ENCODE data around the gene ZNF512B. TPM values are rescaled to one million over a fixed set of nuclear protein-coding genes. Genes with fewer than 3 reads are reported as not detected.

The ZNF512B gene
- total RNA-seq, 1 donor from 2014 or later, result 37.2 TPM

GRCh38 chr20:64001607-64002011, 31.9 kb upstream of the ZNF512B start:
- H3K4me1 Mint-ChIP-seq (ENCODE audit: low read depth), result no peaks in the 10 kb centered on the region

GRCh38 chr20:64000906-64001305, 31.2 kb upstream of the ZNF512B start:
- DNase-seq (ENCODE audit: low spot score), result no peak
- Mint-ChIP-seq H3K27ac (ENCODE audit: unreplicated experiment) (no peak overlapping the region), H3K4me1 (ENCODE audit: low read depth) (no peaks in the 10 kb centered on the region)

More at GRCh38 chr20:64001607-64002011, 31.9 kb upstream of the ZNF512B start:
- Mint-ChIP-seq H3K27me3 (ENCODE audit: low read depth) (no peaks in the 10 kb centered on the region), H3K4me3 (ENCODE audit: unreplicated experiment) (no peak overlapping the region), H3K27ac (ENCODE audit: unreplicated experiment) (no peak overlapping the region), H3K9me3 (ENCODE audit: low read depth) (no peaks in the 10 kb centered on the region), H3K36me3 (ENCODE audit: low read depth) (peaks cover 29% of the 10 kb centered on the region)
- DNase-seq (ENCODE audit: low spot score), result no peak
- no peak for TF ChIP-seq CTCF (IDR thresholded peaks at IDR 0.05)

DNA sequence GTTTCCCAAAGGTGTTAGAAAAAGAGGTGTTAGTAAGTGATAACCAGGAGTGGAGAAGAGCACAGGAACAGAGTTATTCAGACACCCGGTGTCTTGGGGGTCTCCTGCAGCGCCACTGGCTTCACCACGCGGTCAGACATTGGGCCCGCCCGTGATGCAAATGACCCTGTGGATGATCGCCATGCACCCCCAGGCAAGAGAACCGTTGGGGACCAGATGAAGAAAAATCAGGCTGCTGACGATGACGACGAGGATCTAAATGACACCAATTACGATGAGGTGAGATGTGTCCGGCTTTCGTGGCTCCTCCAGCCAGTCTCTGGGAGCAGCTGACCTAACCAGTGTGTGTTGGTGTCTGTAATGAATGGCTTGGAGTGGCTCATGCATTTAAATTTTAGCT, 13.2 kb upstream of the ZNF512B start:
- Mint-ChIP-seq H3K4me3 (ENCODE audit: unreplicated experiment) (peak overlapping the region; percentile 40), H3K9me3 (ENCODE audit: low read depth) (no peaks in the 10 kb centered on the region), H3K27me3 (ENCODE audit: low read depth) (no peaks in the 10 kb centered on the region), H3K27ac (ENCODE audit: unreplicated experiment) (no peak overlapping the region), H3K4me1 (ENCODE audit: low read depth) (peaks cover 34% of the 10 kb centered on the region), H3K36me3 (ENCODE audit: low read depth) (peaks cover 15% of the 10 kb centered on the region)
- TF ChIP-seq CTCF (IDR thresholded peaks at IDR 0.05), result no peak
- DNase-seq (ENCODE audit: low spot score), result no peak

More at GRCh38 chr20:64000906-64001305, 31.2 kb upstream of the ZNF512B start:
- Mint-ChIP-seq H3K4me3 (ENCODE audit: unreplicated experiment) (no peak overlapping the region), H3K27me3 (ENCODE audit: low read depth) (no peaks in the 10 kb centered on the region), H3K36me3 (ENCODE audit: low read depth) (peaks cover 29% of the 10 kb centered on the region), H3K9me3 (ENCODE audit: low read depth) (no peaks in the 10 kb centered on the region)
- TF ChIP-seq CTCF (IDR thresholded peaks at IDR 0.05), result no peak

DNA sequence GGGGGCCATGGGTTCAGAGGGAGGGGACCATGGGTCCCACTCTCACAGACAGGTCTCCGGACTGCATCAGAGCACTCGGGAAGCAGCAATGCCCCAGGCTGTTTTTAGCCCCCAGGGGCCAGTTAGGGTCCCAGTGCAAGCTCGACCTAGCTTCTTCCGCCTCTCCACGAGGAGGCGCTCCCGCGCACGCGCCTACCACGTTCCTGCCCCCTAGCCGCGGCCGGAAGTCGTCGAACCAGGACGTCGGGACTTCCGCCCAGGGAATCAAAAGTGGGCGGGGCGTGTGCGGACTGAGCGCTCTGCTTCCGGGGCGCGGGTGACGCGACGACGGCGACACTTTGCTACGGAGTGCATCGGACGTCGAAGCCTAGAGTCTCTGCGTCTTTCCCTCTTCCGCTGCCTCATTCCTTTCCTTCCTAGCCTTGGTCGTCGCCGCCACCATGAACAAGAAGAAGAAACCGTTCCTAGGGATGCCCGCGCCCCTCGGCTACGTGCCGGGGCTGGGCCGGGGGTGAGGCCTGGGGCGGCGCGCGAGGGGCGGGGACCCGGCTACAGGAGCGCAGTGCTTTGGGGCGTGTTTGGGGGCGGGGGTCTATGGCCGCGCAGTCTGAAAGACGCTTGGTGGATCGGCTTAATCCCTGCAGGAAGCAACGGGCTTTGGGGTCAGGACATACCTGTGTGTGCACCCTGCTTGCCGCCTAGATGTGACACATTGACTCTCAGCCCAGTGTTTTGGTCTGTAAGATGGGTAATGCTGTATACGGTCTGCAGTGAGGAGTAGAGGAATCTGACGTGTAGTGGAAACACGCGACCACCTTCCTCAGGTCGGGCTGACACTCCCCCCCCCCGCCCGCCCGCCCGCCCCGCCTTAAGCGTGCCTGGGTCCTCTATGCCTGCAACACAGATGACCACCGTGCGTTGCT, 11.3 kb upstream of the ZNF512B start, which contains the start of gene PRPF6:
Gene PRPF6 (plus strand): TSS at position 327 of the 923 bp plus-strand sequence. CDS start 114 bp downstream, at position 441.
- no peaks in the 10 kb centered on the region for H3K9me3 Mint-ChIP-seq (ENCODE audit: low read depth)
- H3K4me1 Mint-ChIP-seq (ENCODE audit: low read depth), result peaks cover 40% of the 10 kb centered on the region
- H3K4me3 Mint-ChIP-seq (ENCODE audit: unreplicated experiment), result peak within 1 kb of the TSS; percentile 87
- peaks cover 14% of the 10 kb centered on the region for H3K36me3 Mint-ChIP-seq (ENCODE audit: low read depth)
- H3K27ac Mint-ChIP-seq (ENCODE audit: unreplicated experiment), result peak within 1 kb of the TSS; percentile 89
- no peaks in the 10 kb centered on the region for H3K27me3 Mint-ChIP-seq (ENCODE audit: low read depth)
- peak; percentile 97 for TF ChIP-seq CTCF (IDR thresholded peaks at IDR 0.05)
- DNase-seq (ENCODE audit: low spot score), result peak; percentile 97

DNA sequence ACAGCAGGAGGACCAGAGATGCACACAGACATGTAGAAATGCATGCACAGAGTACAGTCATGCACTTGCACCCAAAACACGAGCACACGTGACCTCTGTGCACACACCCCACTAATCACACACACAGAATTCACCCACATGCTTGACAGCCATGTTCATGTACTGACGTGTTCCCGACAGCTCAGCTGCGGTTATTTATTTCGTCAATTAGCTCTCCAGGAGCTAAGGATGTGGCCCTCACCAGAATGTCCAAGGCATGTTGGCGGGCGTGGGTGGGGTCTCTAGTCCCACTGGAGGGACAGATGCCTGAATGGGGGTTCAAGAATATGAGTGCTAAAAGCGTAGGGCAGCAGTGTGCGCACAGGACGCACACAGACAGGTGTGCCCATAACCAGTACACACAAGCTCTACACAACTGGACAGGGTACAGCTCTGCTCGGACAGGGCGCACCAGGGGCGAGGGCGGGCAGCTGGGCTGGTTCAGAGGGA, 10.6 kb upstream of the ZNF512B start:
- DNase-seq (ENCODE audit: low spot score), result no peak
- H3K27ac Mint-ChIP-seq (ENCODE audit: unreplicated experiment), result peak overlapping the region; percentile 89
- peaks cover 40% of the 10 kb centered on the region for H3K4me1 Mint-ChIP-seq (ENCODE audit: low read depth)
- H3K4me3 Mint-ChIP-seq (ENCODE audit: unreplicated experiment), result peak overlapping the region; percentile 87
- peaks cover 9% of the 10 kb centered on the region for H3K36me3 Mint-ChIP-seq (ENCODE audit: low read depth)
- H3K9me3 Mint-ChIP-seq (ENCODE audit: low read depth), result no peaks in the 10 kb centered on the region
- no peak for TF ChIP-seq CTCF (IDR thresholded peaks at IDR 0.05)
- no peaks in the 10 kb centered on the region for H3K27me3 Mint-ChIP-seq (ENCODE audit: low read depth)
